ENCODE measurements around the gene RARB.

The RARB gene

GRCh38 chr3:25421747-25422146, 6.3 kb upstream of the RARB start (continued):
- TF ChIP-seq GLIS3 (CRISPR knock-in tag; IDR thresholded peaks at IDR 0.05) (no peak), OSR1 (CRISPR knock-in tag; IDR thresholded peaks at IDR 0.05) (no peak)

DNA sequence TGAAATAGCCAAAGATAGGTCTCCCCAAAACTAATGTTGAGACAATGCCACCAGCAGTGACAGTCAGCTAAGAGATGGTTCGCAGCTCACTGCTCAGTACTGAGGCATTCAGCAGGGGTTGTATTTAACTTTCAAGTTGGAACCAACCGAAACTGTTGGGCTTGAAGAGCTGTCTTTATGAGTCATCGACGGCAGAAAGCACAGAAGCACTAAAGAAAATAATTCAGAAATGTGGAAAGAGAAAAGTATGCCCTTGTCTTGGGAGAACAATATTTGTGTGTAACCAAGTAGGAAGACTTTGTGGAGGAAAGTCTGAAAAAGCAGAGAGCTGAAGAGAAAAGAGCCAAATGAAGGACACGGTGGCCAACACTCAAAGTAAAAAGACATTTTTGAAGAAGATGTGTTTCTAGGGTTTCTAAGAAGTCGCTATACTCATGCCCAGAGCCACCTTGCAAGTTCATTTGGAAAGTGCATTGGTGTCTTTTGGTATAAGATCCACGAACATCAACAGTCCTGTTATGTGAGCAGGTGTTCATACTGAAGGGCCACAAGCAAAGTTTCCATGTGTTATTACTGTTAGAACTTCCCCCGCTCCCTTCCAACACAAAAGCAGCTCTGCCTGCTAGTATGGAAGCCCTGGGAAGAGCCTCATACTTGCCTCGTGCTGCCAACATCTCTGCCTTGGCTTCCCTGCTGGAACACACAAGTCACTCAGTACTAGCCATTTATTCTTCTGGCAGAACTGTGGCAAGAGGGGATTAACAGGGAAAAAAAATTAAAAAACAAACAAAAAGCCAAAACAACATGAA, 4.1 kb upstream of the RARB start:
- no peak for TF ChIP-seq ARNTL (CRISPR knock-in tag; IDR thresholded peaks at IDR 0.05; ENCODE audit: borderline replicate concordance, low read depth)
- no peak for TF ChIP-seq ISL1 (CRISPR knock-in tag; IDR thresholded peaks at IDR 0.05)
- no peak for TF ChIP-seq ZFP3 (CRISPR knock-in tag; IDR thresholded peaks at IDR 0.05)
- TF ChIP-seq, protein P1, sequence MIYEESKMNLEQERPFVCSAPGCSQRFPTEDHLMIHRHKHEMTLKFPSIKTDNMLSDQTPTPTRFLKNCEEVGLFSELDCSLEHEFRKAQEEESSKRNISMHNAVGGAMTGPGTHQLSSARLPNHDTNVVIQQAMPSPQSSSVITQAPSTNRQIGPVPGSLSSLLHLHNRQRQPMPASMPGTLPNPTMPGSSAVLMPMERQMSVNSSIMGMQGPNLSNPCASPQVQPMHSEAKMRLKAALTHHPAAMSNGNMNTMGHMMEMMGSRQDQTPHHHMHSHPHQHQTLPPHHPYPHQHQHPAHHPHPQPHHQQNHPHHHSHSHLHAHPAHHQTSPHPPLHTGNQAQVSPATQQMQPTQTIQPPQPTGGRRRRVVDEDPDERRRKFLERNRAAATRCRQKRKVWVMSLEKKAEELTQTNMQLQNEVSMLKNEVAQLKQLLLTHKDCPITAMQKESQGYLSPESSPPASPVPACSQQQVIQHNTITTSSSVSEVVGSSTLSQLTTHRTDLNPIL (CRISPR knock-in tag; IDR thresholded peaks at IDR 0.05; ENCODE audit: low read depth) = no peak
- no peak for TF ChIP-seq ZFP30 (CRISPR knock-in tag; IDR thresholded peaks at IDR 0.05)
- no peak for TF ChIP-seq ZC3H10 (CRISPR knock-in tag; IDR thresholded peaks at IDR 0.05)
- TF ChIP-seq BACH2 (CRISPR knock-in tag; IDR thresholded peaks at IDR 0.05; ENCODE audit: borderline replicate concordance) = no peak
- ATAC-seq = peak; percentile 35

DNA sequence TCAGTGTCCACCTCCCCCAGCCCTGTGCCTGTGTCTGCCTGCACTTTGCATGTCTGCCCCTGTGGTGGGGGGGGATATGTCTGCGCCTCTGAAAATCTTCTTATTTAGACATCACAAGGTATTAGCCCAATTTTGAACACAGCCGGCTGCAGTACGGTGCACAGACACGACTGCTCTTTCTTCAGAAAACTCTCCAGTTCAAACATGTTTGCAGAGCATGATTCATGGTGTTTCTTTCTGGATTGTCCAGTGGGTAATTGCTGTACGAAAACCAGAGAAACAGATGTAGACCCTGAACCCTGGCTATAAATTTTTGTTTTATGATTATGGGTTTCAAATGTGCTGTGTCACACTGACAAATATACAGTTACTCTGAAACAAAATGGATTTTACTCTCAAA, 3.4 kb upstream of the RARB start:
- peak; percentile 72 for TF ChIP-seq ISL1 (CRISPR knock-in tag; IDR thresholded peaks at IDR 0.05)
- TF ChIP-seq TCF4 (CRISPR knock-in tag; IDR thresholded peaks at IDR 0.05; ENCODE audit: borderline replicate concordance) = peak; percentile 67; the same call in 1 of the 2 replicates
- no peak for TF ChIP-seq ZNF8 (CRISPR knock-in tag; IDR thresholded peaks at IDR 0.05)
- ATAC-seq = peak; percentile 21

DNA sequence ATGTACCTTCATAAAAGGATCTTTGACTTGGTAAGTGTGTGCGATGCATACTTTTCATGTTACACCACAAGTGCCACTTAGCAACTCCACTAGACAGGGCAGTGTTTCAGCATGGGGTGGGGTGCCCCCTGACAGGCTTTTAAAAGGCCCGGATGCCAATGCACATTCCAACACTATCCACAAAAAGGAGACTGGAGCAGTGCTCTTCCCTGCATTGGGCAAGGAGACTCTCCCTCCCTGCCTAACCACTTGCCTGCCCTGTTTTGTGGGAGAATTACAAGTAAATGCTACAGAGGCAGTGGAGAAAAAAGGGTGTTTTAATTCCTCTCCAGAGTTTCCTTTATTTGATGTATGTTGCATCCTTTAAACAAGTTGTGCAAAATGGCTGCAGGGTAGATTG, 1.7 kb upstream of the RARB start:
- TF ChIP-seq, protein P2, sequence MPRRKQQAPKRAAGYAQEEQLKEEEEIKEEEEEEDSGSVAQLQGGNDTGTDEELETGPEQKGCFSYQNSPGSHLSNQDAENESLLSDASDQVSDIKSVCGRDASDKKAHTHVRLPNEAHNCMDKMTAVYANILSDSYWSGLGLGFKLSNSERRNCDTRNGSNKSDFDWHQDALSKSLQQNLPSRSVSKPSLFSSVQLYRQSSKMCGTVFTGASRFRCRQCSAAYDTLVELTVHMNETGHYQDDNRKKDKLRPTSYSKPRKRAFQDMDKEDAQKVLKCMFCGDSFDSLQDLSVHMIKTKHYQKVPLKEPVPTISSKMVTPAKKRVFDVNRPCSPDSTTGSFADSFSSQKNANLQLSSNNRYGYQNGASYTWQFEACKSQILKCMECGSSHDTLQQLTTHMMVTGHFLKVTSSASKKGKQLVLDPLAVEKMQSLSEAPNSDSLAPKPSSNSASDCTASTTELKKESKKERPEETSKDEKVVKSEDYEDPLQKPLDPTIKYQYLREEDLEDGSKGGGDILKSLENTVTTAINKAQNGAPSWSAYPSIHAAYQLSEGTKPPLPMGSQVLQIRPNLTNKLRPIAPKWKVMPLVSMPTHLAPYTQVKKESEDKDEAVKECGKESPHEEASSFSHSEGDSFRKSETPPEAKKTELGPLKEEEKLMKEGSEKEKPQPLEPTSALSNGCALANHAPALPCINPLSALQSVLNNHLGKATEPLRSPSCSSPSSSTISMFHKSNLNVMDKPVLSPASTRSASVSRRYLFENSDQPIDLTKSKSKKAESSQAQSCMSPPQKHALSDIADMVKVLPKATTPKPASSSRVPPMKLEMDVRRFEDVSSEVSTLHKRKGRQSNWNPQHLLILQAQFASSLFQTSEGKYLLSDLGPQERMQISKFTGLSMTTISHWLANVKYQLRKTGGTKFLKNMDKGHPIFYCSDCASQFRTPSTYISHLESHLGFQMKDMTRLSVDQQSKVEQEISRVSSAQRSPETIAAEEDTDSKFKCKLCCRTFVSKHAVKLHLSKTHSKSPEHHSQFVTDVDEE (CRISPR knock-in tag; IDR thresholded peaks at IDR 0.05) = peak; percentile 27; the same call in 1 of the 2 replicates
- TF ChIP-seq PPARA (CRISPR knock-in tag; IDR thresholded peaks at IDR 0.05; ENCODE audit: borderline replicate concordance) (no peak), ZFP3 (CRISPR knock-in tag; IDR thresholded peaks at IDR 0.05) (no peak), ZC3H10 (CRISPR knock-in tag; IDR thresholded peaks at IDR 0.05) (no peak), ZNF70 (CRISPR knock-in tag; IDR thresholded peaks at IDR 0.05) (no peak), TCF4 (CRISPR knock-in tag; IDR thresholded peaks at IDR 0.05; ENCODE audit: borderline replicate concordance) (no peak), ZNF8 (CRISPR knock-in tag; IDR thresholded peaks at IDR 0.05) (no peak), RARB (CRISPR knock-in tag; IDR thresholded peaks at IDR 0.05) (no peak), ARNTL (CRISPR knock-in tag; IDR thresholded peaks at IDR 0.05; ENCODE audit: borderline replicate concordance, low read depth) (no peak), PATZ1 (CRISPR knock-in tag; IDR thresholded peaks at IDR 0.05; ENCODE audit: borderline replicate concordance) (peak; percentile 56; the same call in 1 of the 2 replicates), ESRRG (CRISPR knock-in tag; IDR thresholded peaks at IDR 0.05) (no peak), ISL1 (CRISPR knock-in tag; IDR thresholded peaks at IDR 0.05) (peak; percentile 82), GLIS3 (CRISPR knock-in tag; IDR thresholded peaks at IDR 0.05) (no peak), BACH2 (CRISPR knock-in tag; IDR thresholded peaks at IDR 0.05; ENCODE audit: borderline replicate concordance) (no peak), ZNF565 (CRISPR knock-in tag; conservative IDR thresholded peaks at IDR 0.05; ENCODE audit: low read depth) (no peak), OSR1 (CRISPR knock-in tag; IDR thresholded peaks at IDR 0.05) (no peak)
- TF ChIP-seq, protein P3, sequence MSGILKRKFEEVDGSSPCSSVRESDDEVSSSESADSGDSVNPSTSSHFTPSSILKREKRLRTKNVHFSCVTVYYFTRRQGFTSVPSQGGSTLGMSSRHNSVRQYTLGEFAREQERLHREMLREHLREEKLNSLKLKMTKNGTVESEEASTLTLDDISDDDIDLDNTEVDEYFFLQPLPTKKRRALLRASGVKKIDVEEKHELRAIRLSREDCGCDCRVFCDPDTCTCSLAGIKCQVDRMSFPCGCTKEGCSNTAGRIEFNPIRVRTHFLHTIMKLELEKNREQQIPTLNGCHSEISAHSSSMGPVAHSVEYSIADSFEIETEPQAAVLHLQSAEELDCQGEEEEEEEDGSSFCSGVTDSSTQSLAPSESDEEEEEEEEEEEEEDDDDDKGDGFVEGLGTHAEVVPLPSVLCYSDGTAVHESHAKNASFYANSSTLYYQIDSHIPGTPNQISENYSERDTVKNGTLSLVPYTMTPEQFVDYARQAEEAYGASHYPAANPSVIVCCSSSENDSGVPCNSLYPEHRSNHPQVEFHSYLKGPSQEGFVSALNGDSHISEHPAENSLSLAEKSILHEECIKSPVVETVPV (CRISPR knock-in tag; IDR thresholded peaks at IDR 0.05) = no peak
- TF ChIP-seq, protein P4, sequence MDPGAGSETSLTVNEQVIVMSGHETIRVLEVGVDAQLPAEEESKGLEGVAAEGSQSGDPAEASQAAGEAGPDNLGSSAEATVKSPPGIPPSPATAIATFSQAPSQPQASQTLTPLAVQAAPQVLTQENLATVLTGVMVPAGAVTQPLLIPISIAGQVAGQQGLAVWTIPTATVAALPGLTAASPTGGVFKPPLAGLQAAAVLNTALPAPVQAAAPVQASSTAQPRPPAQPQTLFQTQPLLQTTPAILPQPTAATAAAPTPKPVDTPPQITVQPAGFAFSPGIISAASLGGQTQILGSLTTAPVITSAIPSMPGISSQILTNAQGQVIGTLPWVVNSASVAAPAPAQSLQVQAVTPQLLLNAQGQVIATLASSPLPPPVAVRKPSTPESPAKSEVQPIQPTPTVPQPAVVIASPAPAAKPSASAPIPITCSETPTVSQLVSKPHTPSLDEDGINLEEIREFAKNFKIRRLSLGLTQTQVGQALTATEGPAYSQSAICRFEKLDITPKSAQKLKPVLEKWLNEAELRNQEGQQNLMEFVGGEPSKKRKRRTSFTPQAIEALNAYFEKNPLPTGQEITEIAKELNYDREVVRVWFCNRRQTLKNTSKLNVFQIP (CRISPR knock-in tag; IDR thresholded peaks at IDR 0.05; ENCODE audit: borderline replicate concordance, low read depth) = no peak
- TF ChIP-seq, protein P1 (CRISPR knock-in tag; IDR thresholded peaks at IDR 0.05; ENCODE audit: low read depth) = no peak
- peak; percentile 12; the same call in 2 of the 3 replicates for ATAC-seq

Data from SK-N-SH treated with all-trans-retinoic acid at 6 μM for 48 hours (cell line).